Vagina (tissue), 2 donors: ENCODE results near the gene CDON. TPM values are rescaled to one million over a fixed set of nuclear protein-coding genes. Genes with fewer than 3 reads are reported as not detected.
A peak's percentile ranks its signal among the peaks of the same experiment; 100 is the strongest.

Source experiments
- DNase-seq, 2 donors: peaks; one replicate each; pipeline ENCODE4 v3.0.0-alpha.2; 2017; ENCODE audit errors: extremely low spot score in 2 of 2
- H3K27ac ChIP-seq: fragments of 200-600 bp; sonication (generic); one replicate; pipeline ENCODE4 v1.5.1; 2019
- H3K27me3 ChIP-seq: fragments of 200-600 bp; sonication (generic); one replicate; pipeline ENCODE4 v1.5.1; 2019
- H3K36me3 ChIP-seq, 2 donors: fragments of 200-600 bp; sonication (generic); one replicate each; pipeline ENCODE4 v1.5.1; 2017 to 2019
- H3K4me1 ChIP-seq: fragments of 200-600 bp; sonication (generic); one replicate; pipeline ENCODE4 v1.5.1; 2019
- H3K4me3 ChIP-seq, 2 donors: fragments of 200-600 bp; sonication (generic); 1 replicate in 1 of 2; 2 replicates in 1 of 2; pipeline ENCODE4 v1.5.1; 2016 to 2019
- H3K9me3 ChIP-seq: fragments of 200-600 bp; sonication (generic); one replicate; pipeline ENCODE4 v1.5.1; 2019
- POLR2A ChIP-seq, 2 donors: fragments of 450-650 bp; IDR thresholded peaks; one replicate each; pipeline ENCODE4 v1.6.1; 2017; ENCODE audit warnings: antibody characterized with exemption in 2 of 2, mild to moderate bottlenecking in 2 of 2, moderate library complexity in 2 of 2
- POLR2AphosphoS5 ChIP-seq, 2 donors: sonication (generic); formaldehyde crosslinking; IDR thresholded peaks; one replicate each; pipeline ENCODE4 v1.9.0; 2017; ENCODE audit warnings: antibody characterized with exemption in 2 of 2, mild to moderate bottlenecking in 2 of 2, low read depth in 1 of 2; ENCODE audit not compliant: insufficient read depth in 1 of 2
- intact Hi-C: fragments of 100-400 bp; cut with DNase I; formaldehyde crosslinking; loops from one replicate; pipeline ENCODE4 v1.15.1; 2023
- total RNA-seq: library from RNA; depleted of rRNA; stranded (reverse); fragments of >200 nt; gene quantifications from one replicate; pipeline ENCODE4 v1.2.3, GENCODE V29; 2016
- TF ChIP-seq, protein P1 (sequence below), 3 experiments: fragments of 450-650 bp in 2 of 3; fragments of 200-600 bp in 1 of 3; sonication (generic) in 1 of 3; IDR thresholded peaks; one replicate each; pipeline ENCODE4 v1.5.1; 2017 to 2019; ENCODE audit warnings: antibody characterized with exemption in 3 of 3, mild to moderate bottlenecking in 2 of 3, moderate library complexity in 2 of 3

The CDON gene
- total RNA-seq, 1 donor from 2014 or later: 9.8 TPM

DNA sequence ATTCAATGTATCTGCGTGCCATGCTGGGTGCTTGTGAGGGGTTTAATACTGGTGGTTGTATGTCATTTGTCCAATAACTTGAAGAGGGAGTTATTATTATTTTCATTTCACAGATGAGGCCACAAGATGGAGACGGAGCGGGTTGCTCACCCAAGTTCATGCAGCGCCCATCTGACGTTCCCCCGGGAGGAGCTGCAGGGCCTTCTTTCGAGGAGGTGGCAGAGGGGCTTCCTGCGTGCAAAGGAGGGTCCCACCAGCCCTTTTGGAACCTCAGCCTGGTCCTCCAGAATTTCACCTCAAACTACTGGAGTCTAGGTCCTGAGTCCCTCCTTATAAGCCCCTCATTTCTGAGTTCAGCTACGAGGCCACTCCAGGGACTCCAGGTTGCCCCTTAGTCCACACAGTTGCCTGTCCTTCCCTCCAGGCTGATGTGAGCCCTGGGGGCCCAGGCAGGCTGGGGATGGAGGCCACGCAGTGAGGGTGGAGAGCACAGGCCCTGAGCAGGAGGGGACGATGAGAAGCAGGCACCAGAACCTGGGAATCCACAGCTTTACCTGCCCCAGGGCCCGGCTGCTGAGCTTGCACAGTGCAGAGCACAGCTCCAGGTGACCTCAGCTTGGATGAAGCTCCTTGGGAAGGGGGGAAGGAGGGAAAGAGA, 119.8 kb downstream of the CDON start:
- H3K4me1 ChIP-seq: peaks cover 14% of the 10 kb centered on the region
- no peaks in the 10 kb centered on the region for H3K36me3 ChIP-seq
- no peaks in the 10 kb centered on the region for H3K27me3 ChIP-seq
- peak in 1 of 2 donors; percentile 83 for DNase-seq
- no peak overlapping the region for H3K4me3 ChIP-seq
- intact Hi-C loops: no loop called here
- no peak overlapping the region for H3K27ac ChIP-seq
- TF ChIP-seq, protein P1, sequence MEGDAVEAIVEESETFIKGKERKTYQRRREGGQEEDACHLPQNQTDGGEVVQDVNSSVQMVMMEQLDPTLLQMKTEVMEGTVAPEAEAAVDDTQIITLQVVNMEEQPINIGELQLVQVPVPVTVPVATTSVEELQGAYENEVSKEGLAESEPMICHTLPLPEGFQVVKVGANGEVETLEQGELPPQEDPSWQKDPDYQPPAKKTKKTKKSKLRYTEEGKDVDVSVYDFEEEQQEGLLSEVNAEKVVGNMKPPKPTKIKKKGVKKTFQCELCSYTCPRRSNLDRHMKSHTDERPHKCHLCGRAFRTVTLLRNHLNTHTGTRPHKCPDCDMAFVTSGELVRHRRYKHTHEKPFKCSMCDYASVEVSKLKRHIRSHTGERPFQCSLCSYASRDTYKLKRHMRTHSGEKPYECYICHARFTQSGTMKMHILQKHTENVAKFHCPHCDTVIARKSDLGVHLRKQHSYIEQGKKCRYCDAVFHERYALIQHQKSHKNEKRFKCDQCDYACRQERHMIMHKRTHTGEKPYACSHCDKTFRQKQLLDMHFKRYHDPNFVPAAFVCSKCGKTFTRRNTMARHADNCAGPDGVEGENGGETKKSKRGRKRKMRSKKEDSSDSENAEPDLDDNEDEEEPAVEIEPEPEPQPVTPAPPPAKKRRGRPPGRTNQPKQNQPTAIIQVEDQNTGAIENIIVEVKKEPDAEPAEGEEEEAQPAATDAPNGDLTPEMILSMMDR (IDR thresholded peaks at IDR 0.05): no peak
- TF ChIP-seq POLR2A (IDR thresholded peaks at IDR 0.05): no peak
- no peaks in the 10 kb centered on the region for H3K9me3 ChIP-seq

DNA sequence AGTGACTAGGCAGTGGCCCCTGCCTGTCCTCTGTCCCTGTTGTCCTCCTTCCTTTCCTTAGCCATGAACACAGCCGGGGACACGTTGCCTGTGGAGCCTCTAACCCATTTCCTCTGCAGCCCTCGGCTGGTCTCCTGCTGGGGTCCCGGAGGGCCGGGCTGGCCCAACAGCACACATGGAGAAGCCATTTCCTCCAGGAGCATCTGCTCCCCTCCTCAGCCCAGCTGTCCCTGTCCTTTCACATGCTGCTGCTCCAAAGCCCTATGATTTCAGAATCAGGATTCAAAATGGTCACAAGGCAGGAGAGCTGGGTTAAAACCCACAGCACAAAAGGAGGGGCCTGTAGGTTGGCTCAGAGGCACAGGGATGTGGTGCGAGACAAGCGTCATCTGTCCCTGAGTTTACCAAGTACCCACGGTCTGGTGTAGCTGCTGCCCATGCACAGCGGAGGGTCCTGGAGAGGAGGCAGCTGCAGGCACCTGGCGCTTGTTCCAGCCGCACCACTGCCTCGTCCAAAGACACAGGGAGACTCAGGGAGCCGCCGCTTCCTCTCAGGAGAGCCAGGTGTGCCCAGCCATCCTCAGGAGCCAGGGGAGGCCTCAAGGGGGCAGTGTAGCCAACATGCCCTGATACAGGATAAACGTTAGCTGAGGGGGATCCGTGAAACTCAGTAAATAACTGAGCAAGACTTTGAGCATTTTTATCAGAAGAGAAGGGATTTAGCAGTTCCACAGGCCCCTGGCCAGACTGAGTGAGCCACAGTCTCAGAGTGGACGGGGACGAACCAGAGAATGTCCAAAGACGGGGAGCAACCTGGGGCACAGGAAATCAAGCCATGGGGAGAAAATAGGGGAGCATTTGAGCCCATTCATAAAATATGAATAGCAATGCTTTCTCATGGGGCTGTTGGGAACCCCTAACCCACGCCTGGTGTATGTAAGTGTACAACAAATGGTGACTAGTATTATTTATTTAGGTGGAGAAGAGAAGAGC, 120.8 kb downstream of the CDON start:
- Histone ChIP-seq H3K4me1 (peaks cover 14% of the 10 kb centered on the region), H3K4me3 (no peak overlapping the region), H3K9me3 (no peaks in the 10 kb centered on the region), H3K27me3 (no peaks in the 10 kb centered on the region), H3K36me3 (no peaks in the 10 kb centered on the region), H3K27ac (no peak overlapping the region)
- intact Hi-C loops: no loop called here
- TF ChIP-seq POLR2AphosphoS5 (IDR thresholded peaks at IDR 0.05; ENCODE audit: insufficient read depth in 1 of 2, low read depth in 1 of 2): no peak
- TF ChIP-seq, protein P1 (IDR thresholded peaks at IDR 0.05): no peak
- TF ChIP-seq POLR2A (IDR thresholded peaks at IDR 0.05): no peak
- peak in 1 of 2 donors; percentile 81 for DNase-seq

DNA sequence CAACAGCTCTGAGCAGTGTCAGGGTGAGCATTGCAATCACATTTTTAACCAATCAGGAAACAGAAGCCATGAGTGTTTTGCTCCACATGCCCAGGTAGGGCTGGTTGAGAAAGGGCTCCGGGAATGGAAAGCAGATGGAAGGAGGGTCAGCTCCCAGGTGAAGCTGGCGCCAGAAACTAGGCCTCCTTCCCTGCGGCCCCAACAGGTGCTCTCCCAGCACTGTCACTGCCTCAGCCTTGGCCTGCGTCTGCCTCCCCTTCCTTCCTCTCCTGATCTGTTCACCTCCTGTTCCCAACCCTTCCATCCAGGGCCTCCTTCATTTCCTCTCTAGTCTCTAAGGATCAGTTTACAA, 121.4 kb downstream of the CDON start:
- Histone ChIP-seq H3K4me3 (no peak overlapping the region), H3K27ac (no peak overlapping the region), H3K9me3 (no peaks in the 10 kb centered on the region), H3K27me3 (no peaks in the 10 kb centered on the region), H3K36me3 (no peaks in the 10 kb centered on the region), H3K4me1 (peaks cover 14% of the 10 kb centered on the region)
- DNase-seq: no peak
- intact Hi-C loops: no loop called here
- TF ChIP-seq POLR2AphosphoS5 (IDR thresholded peaks at IDR 0.05; ENCODE audit: insufficient read depth in 1 of 2, low read depth in 1 of 2) (no peak), POLR2A (IDR thresholded peaks at IDR 0.05) (no peak)
- TF ChIP-seq, protein P1 (IDR thresholded peaks at IDR 0.05): no peak

DNA sequence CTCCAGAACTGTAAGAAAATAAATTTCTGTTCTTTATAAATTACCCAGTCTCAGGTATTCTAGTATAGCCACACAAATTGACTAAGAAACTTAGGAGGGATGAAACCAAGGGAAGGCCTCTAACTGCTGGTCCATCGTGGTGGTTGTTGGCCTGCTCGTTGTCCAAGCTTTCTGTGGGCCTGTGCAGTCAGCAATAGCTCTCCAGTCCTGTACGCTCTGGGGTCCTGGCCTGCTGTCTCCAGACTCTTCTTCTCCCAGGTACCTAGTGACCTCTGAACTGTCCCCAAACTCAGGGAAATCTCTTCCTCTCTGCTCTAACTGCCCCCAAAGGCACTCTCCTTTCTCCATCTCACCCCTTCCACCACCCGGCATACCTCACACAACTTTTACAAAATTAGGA, 122.5 kb downstream of the CDON start:
- no peak for TF ChIP-seq POLR2A (IDR thresholded peaks at IDR 0.05)
- no peak for TF ChIP-seq POLR2AphosphoS5 (IDR thresholded peaks at IDR 0.05; ENCODE audit: insufficient read depth in 1 of 2, low read depth in 1 of 2)
- TF ChIP-seq, protein P1 (IDR thresholded peaks at IDR 0.05): no peak
- intact Hi-C loops: no loop called here
- Histone ChIP-seq H3K9me3 (no peaks in the 10 kb centered on the region), H3K4me1 (peaks cover 18% of the 10 kb centered on the region), H3K27ac (no peak overlapping the region), H3K36me3 (no peaks in the 10 kb centered on the region), H3K27me3 (no peaks in the 10 kb centered on the region), H3K4me3 (no peak overlapping the region)
- DNase-seq: peak; percentile 12 to 40
